Stimulated activated CD8-positive, alpha-beta memory T cell treated with anti-CD3 and anti-CD28 coated beads, Interleukin-7, amount 100 ng/mL, for 48 hours (primary cell): Measurements from ENCODE around the gene RIPK1.
"Not testable (repeated sequence)": the region's sequence is repeated elsewhere in the genome, so short reads cannot be mapped to it uniquely, and the experiment has no call there.

Experiments used
- DNase-seq, 2 donors: peaks; one replicate each; pipeline ENCODE4 v3.0.0-alpha.2; 2020; ENCODE audit warnings: low read depth in 1 of 2; ENCODE audit errors: extremely low read depth in 1 of 2

Gene RIPK1

GRCh38 chr6:3133515-3133914 lies 65.2 kb downstream of the RIPK1 start:
- DNase-seq, result no peak

- no peak for DNase-seq
Measured at GRCh38 chr6:3135668-3136291, 67.5 kb downstream of the RIPK1 start.

DNA sequence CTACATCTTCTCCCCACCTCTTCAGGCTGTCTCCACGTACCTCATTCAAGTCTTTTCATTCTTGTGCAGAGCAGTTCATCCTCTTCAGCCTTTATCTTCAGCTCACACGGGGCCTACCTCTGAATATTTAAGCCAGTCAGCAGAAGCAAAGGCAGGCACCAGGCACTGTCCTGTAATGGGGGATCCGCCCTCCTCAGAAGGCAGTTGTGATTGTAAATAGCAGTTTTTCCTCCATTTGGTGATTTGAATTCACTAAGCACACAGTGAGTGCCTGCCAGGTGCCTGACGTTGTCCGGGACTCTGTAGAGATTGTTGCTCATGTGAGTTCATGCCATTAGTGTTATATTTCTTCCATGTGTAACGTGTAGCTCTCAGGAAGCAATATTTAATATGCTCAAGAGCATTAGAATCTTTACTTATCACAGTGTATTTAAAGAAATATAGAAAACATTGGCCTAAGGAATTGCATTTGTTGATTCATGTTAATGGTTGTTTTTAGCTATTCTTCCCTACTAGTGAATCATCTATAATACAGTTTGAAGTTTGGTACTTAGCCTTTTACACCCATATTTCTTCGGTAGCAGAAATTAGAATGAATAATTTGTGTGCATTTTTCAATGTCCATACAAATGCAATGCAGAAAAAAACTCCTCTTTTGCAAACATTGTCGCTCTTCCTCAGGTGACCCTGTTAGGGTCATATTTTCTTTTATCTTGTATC lies 68.2 kb downstream of the RIPK1 start:
- no peak for DNase-seq

DNA sequence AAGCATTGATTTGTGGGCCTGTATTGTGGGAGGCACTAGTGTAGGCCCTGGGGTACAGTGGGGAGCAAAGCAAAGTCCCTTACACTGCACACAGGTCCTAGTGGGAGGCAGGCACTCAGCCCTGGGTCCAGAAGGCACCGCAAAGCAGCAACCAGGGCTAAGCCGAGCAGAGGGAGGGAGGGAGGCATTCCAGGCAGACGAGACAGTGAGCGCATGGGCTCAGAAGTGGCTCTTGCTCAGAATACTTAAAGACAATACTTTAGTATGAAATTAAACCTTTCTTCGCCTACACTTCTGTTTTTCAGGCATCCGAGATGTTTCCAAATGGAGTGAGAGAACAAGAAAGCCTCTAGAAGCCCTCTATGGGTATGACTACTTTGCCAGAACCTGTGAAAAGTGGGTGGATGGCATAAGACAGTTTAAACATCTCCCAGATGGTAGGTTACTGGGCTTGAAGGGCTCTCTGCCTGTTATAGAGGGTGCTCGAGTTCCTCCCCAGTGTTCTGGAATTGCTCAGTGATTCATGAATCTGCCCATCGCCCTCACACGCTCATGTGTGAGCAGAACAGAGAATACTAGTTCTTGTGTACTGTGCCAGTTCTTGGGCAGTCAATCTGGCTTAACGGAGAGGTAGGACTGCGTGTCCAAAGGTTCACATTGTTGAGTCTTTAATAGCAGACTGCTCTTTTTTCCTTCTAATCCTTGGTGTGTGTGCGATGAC lies 68.9 kb downstream of the RIPK1 start:
- no peak for DNase-seq

DNA sequence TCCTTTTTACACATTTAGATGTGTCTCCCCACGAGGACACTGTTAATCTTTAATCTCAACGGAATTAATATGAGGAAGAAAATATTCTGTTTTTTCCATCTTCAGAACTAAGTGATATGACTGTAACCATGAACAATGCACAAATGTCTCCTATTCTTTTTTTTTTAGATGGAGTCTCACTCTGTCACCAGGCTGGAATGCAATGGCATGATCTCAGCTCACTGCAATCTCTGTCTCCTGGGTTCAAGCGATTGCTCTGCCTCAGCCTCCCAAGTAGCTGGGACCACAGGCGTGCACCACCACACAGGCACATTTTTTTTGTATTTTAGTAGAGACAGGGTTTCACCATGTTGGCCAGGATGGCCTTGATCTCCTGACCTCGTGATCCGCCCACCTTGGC lies 69.6 kb downstream of the RIPK1 start:
- not testable (repeated sequence) for DNase-seq

DNA sequence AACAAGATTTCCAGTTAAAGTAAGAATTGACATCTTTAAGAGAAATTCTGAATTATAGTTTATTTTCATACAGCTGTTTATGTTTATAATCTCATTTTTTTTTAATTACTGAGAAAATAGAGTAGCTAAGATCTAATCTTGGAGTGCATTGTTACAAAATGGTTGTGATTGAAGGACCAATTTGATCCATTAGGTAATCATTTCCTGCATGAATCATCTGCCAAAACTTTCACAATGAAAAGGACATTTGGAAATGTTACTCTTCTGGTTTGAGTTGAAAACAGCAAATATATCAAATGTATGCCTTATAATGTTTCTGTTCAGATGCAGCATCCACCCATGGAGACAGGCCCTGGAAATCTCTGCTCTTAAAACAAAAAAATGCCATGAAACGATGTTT lies 70.0 kb downstream of the RIPK1 start:
- DNase-seq, result no peak

- DNase-seq, result no peak
Measured at GRCh38 chr6:3139090-3139903, 71.0 kb downstream of the RIPK1 start.

- no peak for DNase-seq
Measured at GRCh38 chr6:3140201-3140600, 71.9 kb downstream of the RIPK1 start.

- no peak for DNase-seq
Measured at GRCh38 chr6:3142536-3142935, 74.2 kb downstream of the RIPK1 start.

GRCh38 chr6:3143158-3143557 lies 74.9 kb downstream of the RIPK1 start:
- DNase-seq, result no peak

DNA sequence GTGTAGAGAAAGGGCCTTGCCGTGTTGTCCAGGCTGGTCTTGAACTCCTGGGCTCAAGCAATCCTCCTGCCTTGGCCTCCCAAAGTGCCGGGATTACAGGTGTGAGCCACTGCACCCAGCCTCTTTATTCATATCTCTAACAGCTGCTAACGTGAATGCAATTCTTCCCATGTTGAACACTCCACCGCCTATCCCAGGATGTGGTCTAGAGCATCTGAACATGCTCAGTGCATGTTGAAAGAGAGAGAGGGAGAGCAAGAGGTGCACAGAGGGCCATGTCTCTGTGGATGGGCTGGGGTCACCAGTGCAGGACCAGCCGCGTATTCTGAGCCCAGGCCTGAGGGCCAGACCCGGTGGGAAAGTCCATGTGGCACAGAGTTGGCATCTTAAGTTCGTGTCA lies 76.3 kb downstream of the RIPK1 start:
- DNase-seq, result no peak

- no peak for DNase-seq
Measured at GRCh38 chr6:3147914-3148757, 79.8 kb downstream of the RIPK1 start.

DNA sequence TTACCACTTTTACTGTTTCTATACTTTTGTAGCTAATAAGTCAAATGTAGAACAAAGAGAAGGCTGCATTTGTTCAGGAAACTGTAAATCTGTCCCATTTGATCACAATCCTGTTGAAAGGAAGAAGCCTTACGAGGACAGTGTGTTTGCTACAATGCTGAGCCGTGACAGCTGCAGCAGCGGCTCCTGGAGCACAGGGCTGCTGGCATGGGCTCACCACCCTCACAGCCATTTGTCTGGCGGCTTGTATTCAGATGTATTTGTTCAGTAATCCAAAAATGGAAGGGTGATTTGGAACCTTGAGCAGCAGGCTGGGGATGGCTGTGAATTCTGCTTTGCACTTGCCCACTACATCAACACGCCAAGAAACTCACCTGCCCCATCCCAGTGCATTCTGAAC lies 83.4 kb downstream of the RIPK1 start:
- DNase-seq, result no peak

GRCh38 chr6:3152689-3153088 lies 84.4 kb downstream of the RIPK1 start:
- no peak for DNase-seq

- DNase-seq, result not testable (repeated sequence)
Measured at GRCh38 chr6:3155416-3155815, 87.1 kb downstream of the RIPK1 start.

DNA sequence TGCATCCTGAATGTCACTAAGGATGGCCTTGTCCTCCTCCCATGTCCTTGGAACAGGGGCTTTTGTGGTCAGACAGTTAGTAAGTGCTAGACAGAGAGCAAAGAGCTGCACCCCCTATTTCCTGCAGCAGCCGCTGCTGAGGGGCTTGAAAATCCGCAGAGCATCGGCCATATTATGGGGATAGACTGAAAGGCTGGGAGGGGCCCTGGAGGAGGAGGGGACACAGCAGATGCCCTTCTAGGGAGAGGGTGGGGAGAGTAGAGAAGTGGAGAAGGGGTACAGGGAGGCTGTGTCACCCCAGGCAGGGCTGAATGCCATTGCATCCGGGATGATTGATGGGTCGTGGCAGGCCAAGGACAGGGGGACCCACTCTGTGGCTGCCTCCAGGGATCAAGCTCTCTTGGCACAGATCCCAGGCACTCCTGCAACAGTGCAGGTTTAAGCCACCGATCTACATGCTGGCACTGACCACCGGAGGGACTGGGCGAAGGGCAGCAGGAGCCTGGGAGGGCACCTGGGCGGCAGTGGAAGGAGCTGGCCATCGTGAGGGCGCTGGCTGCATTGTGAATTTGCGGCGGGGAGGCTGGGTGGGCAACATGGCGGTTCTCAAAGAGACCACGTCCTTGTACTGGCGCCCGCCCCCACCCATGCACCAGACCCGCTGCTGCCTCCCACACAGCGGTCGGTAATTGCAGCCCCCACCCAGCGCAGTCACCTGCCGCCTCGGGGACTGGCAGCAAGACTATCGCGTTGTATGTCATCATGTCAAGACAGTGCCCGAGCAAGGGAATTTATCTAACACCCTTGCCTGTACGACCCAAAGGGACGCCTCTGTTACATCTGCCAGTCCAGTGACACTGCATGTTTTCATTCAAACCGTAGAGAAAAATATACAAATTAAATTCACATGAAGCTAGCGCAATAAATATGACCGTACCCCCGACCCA lies 88.2 kb downstream of the RIPK1 start:
- not testable (repeated sequence) for DNase-seq

- peak; percentile 58 to 64 for DNase-seq
Measured at GRCh38 chr6:3157131-3157933, 89.0 kb downstream of the RIPK1 start, which contains the start of gene TUBB2A. Gene TUBB2A, minus strand, starts transcription at chr6:3157544. Its CDS starts 81 bp downstream, at chr6:3157463.
